NCI-H146 treated with DMSO at 0.1 percent for 48 hours (cell line): ENCODE measurements around the gene AMPD1.

Experiments used
- DNase-seq: peaks from one replicate; lab custom pipeline; 2025; ENCODE audit not compliant: unreplicated experiment; lab: John Stamatoyannopoulos, UW

AMPD1 gene

DNA sequence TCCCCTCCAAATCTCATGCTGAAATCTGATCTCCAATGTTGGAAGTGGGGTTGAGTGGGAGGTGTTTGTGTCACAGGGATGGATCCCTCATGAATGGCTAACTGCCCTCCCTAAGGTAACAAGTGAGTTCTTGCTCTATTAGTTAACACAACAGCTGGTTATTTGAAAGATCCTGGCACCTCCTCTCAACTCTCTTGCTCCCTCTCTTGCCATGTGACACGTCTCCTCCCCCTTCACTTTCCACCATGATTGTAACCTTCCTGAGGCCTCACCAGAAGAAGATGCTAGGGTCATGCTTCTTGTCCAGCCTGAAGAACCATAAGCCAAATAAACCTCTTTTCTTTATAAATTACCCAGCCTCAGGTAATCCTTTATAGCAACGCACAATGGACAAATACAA, 54.0 kb downstream of the AMPD1 start:
- DNase-seq: no peak

DNA sequence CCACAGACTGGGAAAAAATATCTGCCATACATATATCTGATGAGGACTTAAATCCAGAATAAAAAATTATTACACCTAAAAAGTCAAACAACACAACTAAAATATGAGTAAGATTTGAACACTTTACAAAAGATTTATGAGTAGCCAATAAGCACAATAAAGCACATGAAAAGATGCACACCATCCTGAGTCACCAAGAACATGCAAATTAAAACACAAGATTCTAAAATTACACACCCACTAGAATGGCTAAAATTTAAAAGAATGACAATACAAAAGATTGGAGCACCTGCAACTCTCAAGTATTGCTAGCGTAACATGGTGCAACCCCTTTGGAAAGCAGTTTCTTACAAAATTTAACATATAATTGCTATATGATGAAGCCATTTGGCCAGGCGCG, 56.4 kb downstream of the AMPD1 start:
- DNase-seq: no peak

- DNase-seq: no peak
Measured at GRCh38 chr1:114632427-114632826, 62.9 kb downstream of the AMPD1 start.

DNA sequence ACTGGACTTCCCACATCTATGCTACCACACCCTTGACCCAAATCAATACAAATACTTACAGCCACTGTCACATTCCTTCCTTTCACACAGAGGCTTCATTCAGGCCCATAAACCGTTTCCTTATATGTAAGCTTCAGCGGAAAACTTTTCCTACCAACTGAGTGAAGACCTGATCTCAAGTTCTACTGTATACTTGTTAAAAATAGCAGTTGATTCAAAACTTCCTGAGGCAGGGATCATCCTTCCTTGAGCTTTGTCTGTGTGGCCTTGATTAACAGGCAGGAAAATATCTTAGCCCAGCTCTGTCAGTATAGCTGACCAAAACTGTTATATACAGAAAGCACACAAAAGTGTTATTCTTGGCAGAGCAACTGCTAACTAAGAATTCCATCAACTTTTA, 68.2 kb downstream of the AMPD1 start:
- no peak for DNase-seq

DNA sequence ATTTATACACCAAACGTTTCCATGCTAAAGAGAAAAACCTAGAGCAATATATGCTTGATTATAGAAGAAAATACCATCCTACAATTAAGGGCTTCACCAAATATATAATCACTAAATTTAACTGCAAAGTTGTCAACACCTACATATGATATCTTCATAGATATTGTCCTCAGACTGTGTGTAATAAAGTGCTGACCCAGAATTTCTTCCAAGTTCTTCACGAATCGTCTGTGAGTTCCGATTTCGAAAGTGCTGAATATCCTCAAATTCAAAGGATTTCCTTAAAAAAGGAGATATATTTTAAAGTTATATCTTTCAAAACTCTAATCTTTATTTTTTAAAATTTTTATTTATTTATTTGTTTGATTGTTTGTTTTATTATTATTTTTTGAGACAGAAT, 72.0 kb downstream of the AMPD1 start:
- no peak for DNase-seq
